ENCODE results near the gene PCLAF. TPM values are rescaled to one million over a fixed set of nuclear protein-coding genes. Genes with fewer than 3 reads are reported as not detected.

PCLAF gene
- total and polyA plus RNA-seq, 2 of the 8 experiments (the other 6 are each of a cell fraction or from before 2014, with no cell fraction given): 76.2 to 124 TPM

DNA sequence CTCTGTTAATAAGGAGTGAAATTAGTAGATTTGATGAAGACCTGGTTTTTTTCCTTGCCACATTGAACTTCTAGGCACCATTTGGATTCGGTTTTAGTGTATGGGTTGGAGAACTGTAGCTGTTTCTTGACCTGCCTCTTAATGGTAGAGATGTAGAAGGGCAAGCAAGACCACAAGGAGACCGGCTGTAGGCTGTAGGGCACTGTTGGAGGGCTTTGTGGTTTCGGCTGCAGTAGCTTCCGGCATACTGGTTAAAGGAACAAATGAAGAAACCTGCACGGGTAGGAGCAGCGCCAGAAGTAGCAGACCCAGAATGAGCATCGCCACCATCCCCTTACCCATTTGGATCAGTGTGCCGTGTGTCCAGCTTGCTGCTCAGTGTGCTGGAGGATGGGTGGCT, 7.9 kb downstream of the PCLAF start:
- Histone ChIP-seq H2AFZ (ENCODE audit: low read length) (no peak overlapping the region), H2AK5ac (ENCODE audit: low read depth, low read length) (no peak overlapping the region), H2BK5ac (ENCODE audit: low read depth, low read length) (no peak overlapping the region), H3K4me1 (replicated peaks in 1 of 4; ENCODE audit: control insufficient read depth in 3 of 4, insufficient read depth in 4 of 4, low read length in 3 of 4) (no peaks in the 10 kb centered on the region), H2BK120ac (replicated peaks; ENCODE audit: low read depth, low read length) (no peak overlapping the region), H3K9ac (replicated peaks in 1 of 4; ENCODE audit: extremely low read depth in 1 of 4, low read depth in 3 of 4, low read length in 3 of 4) (no peak overlapping the region), H4K20me1 (replicated peaks in 1 of 2; ENCODE audit: control insufficient read depth in 1 of 2, insufficient read depth in 2 of 2, low read length in 2 of 2) (no peaks in the 10 kb centered on the region), H2BK20ac (ENCODE audit: low read length) (no peak overlapping the region), H2BK12ac (ENCODE audit: low read depth, low read length) (no peak overlapping the region), H3K9me3 (ENCODE audit: insufficient read depth in 2 of 2, low read depth in 1 of 2, low read length in 1 of 2) (no peaks in the 10 kb centered on the region), H3K23ac (ENCODE audit: insufficient read length) (no peak overlapping the region), H3K18ac (ENCODE audit: extremely low read depth, low read length) (no peak overlapping the region), H2BK15ac (ENCODE audit: low read length) (no peak overlapping the region), H3K27me3 (replicated peaks in 1 of 4; ENCODE audit: control insufficient read depth in 3 of 4, extremely low read depth in 1 of 4, insufficient read depth in 3 of 4, low read length in 3 of 4) (no peaks in the 10 kb centered on the region), H3K56ac (replicated peaks; ENCODE audit: insufficient read length, low read depth, low read length) (no peak overlapping the region), H3K23me2 (ENCODE audit: low read depth, low read length) (no peaks in the 10 kb centered on the region), H3K4me2 (ENCODE audit: insufficient read depth in 1 of 2, low read depth in 2 of 2, low read length in 2 of 2) (no peak overlapping the region), H3K36me3 (ENCODE audit: control insufficient read depth in 2 of 4, insufficient read depth in 4 of 4, low read length in 3 of 4) (peaks cover 3 to 35% (median 16%) of the 10 kb centered on the region in 4 experiments; a peak in 5 of 8 replicates), H4K5ac (ENCODE audit: insufficient read length, low read depth, low read length) (no peak overlapping the region), H4K91ac (replicated peaks; ENCODE audit: insufficient read length, low read length) (no peak overlapping the region), H3K79me1 (ENCODE audit: low read depth, low read length) (no peaks in the 10 kb centered on the region), H3K79me2 (ENCODE audit: control insufficient read depth in 1 of 2, insufficient read depth in 2 of 2, low read length in 2 of 2) (peaks cover 0 to 3% of the 10 kb centered on the region in 2 experiments; a peak in 1 of 4 replicates), H4K8ac (ENCODE audit: extremely low read depth, insufficient read depth, low read length) (no peak overlapping the region), H3K27ac (ENCODE audit: low read depth, low read length) (no peak overlapping the region), H3K14ac (ENCODE audit: insufficient read length) (no peak overlapping the region), H3K4me3 (ENCODE audit: extremely low read depth in 1 of 4, insufficient read depth in 2 of 4, low read depth in 3 of 4, low read length in 4 of 4) (no peak overlapping the region), H3K4ac (replicated peaks; ENCODE audit: insufficient read length, low read depth, low read length) (no peak overlapping the region)
- no peak for FAIRE-seq
- WGBS, 2 experiments (ENCODE audit: extremely low coverage in 1 of 2, insufficient coverage in 1 of 2, insufficient read length in 1 of 2, insufficient replicate concordance in 2 of 2, low coverage in 1 of 2, low lambda C conversion rate in 2 of 2, missing lambda C conversion rate in 1 of 2): 96% methylated on average over 8 of the region's 8 CpGs; no CpG with 5 or more reads in 1 of the 2 experiments
- ChIA-PET POLR2A (ENCODE audit: partially characterized antibody) (interaction anchor here (0.6 to 1.1 kb wide), 2 partner anchors 46 to 436 kb away, joined by 3 read pairs; no protein-coding TSS in a partner anchor), CTCF (ENCODE audit: partially characterized antibody) (interaction anchor here (1.0 to 1.3 kb wide), 2 partner anchors 16 to 163 kb away, joined by 3 to 4 read pairs; no protein-coding TSS in a partner anchor)
- DNase-seq (ENCODE audit: low read depth in 1 of 2, low spot score in 2 of 2): no peak
- TF ChIP-seq SUZ12 (IDR thresholded peaks at IDR 0.05; ENCODE audit: low read length) (no peak), TAF1 (IDR thresholded peaks at IDR 0.05; ENCODE audit: low read depth, low read length) (no peak), KDM5A (IDR thresholded peaks at IDR 0.05; ENCODE audit: low read length) (no peak), KDM1A (IDR thresholded peaks at IDR 0.05; ENCODE audit: borderline replicate concordance, low read length) (no peak), MAFK (IDR thresholded peaks at IDR 0.05; ENCODE audit: low read depth, low read length) (no peak), ASH2L (IDR thresholded peaks at IDR 0.05; ENCODE audit: low read length) (no peak), NRF1 (IDR thresholded peaks at IDR 0.05; ENCODE audit: low read depth, low read length) (no peak), BACH1 (IDR thresholded peaks at IDR 0.05; ENCODE audit: low read length) (no peak), KDM4A (IDR thresholded peaks at IDR 0.05; ENCODE audit: low read depth, low read length, severe bottlenecking) (no peak), HDAC2 (IDR thresholded peaks at IDR 0.05; ENCODE audit: borderline replicate concordance in 1 of 2, low read depth in 2 of 2, low read length in 2 of 2) (no peak), SP2 (IDR thresholded peaks at IDR 0.05; ENCODE audit: low read length) (no peak), EP300 (IDR thresholded peaks at IDR 0.05; ENCODE audit: borderline replicate concordance in 1 of 2, low read depth in 2 of 2, low read length in 2 of 2) (no peak), EZH2 (IDR thresholded peaks at IDR 0.05; ENCODE audit: low read depth, low read length, severe bottlenecking) (no peak), BRCA1 (IDR thresholded peaks at IDR 0.05; ENCODE audit: low read depth, low read length) (no peak), POLR2AphosphoS5 (IDR thresholded peaks at IDR 0.05; ENCODE audit: low read depth, low read length) (no peak)

All from H1 (cell line).